Trophoblast cell (in vitro differentiated cells and primary cell): ENCODE results near the gene SRCIN1.

ENCODE experiments used
- DNase-seq, 2 donors: peaks; one replicate each; pipeline ENCODE4 v3.0.0-alpha.2; 2016
- H2AFZ ChIP-seq: 2 replicates; pipeline ENCODE4 v1.6.1; 2013; ENCODE audit warnings: low read length, moderate library complexity, mild to moderate bottlenecking; ENCODE audit not compliant: insufficient read depth, poor library complexity
- H2AK5ac ChIP-seq: 2 replicates; pipeline ENCODE4 v1.6.1; 2013; ENCODE audit warnings: mild to moderate bottlenecking, low read length
- H2BK120ac ChIP-seq: 2 replicates; pipeline ENCODE4 v1.6.1; 2013; ENCODE audit warnings: low read length, mild to moderate bottlenecking, moderate library complexity; ENCODE audit not compliant: insufficient read depth, poor library complexity
- H2BK12ac ChIP-seq: 2 replicates; pipeline ENCODE4 v1.6.1; 2013; ENCODE audit warnings: mild to moderate bottlenecking, low read length, moderate library complexity
- H2BK5ac ChIP-seq: 2 replicates; pipeline ENCODE4 v1.6.1; 2013; ENCODE audit warnings: low read length, low read depth, moderate library complexity, mild to moderate bottlenecking; ENCODE audit not compliant: poor library complexity
- H3K14ac ChIP-seq: 2 replicates; pipeline ENCODE4 v1.6.1; 2013; ENCODE audit warnings: mild to moderate bottlenecking, low read length
- H3K18ac ChIP-seq: 2 replicates; pipeline ENCODE4 v1.6.1; 2013; ENCODE audit warnings: mild to moderate bottlenecking, low read length
- H3K23ac ChIP-seq: 2 replicates; pipeline ENCODE4 v1.6.1; 2013; ENCODE audit warnings: low read length
- H3K27ac ChIP-seq: 2 replicates; pipeline ENCODE4 v1.5.1; 2013; ENCODE audit warnings: low read depth, mild to moderate bottlenecking, inconsistent platforms, low read length, moderate library complexity
- H3K27me3 ChIP-seq: 2 replicates; pipeline ENCODE4 v1.6.1; 2013; ENCODE audit warnings: inconsistent platforms, mild to moderate bottlenecking, low read length, moderate library complexity; ENCODE audit not compliant: insufficient read depth
- H3K36me3 ChIP-seq, 2 experiments: 1 replicate in 1 of 2; 2 replicates in 1 of 2; pipeline ENCODE4 v1.6.1; 2013; ENCODE audit warnings: low read length in 2 of 2, mild to moderate bottlenecking in 2 of 2, moderate library complexity in 1 of 2; ENCODE audit not compliant: insufficient read depth in 2 of 2, control insufficient read depth in 1 of 2
- H3K4ac ChIP-seq: 2 replicates; pipeline ENCODE4 v1.6.1; 2013; ENCODE audit warnings: low read depth, mild to moderate bottlenecking, low read length, moderate library complexity
- H3K4me1 ChIP-seq, 2 experiments: 1 replicate in 1 of 2; 2 replicates in 1 of 2; pipeline ENCODE4 v1.6.1; 2013; ENCODE audit warnings: low read length in 2 of 2, mild to moderate bottlenecking in 2 of 2, moderate library complexity in 1 of 2; ENCODE audit not compliant: insufficient read depth in 2 of 2, control insufficient read depth in 1 of 2
- H3K4me2 ChIP-seq: 2 replicates; pipeline ENCODE4 v1.6.1; 2013; ENCODE audit warnings: inconsistent platforms, mild to moderate bottlenecking, low read length, moderate library complexity
- H3K4me3 ChIP-seq: 2 replicates; pipeline ENCODE4 v1.5.1; 2013; ENCODE audit warnings: mild to moderate bottlenecking, low read depth, low read length, inconsistent platforms
- H3K79me1 ChIP-seq: one replicate; pipeline ENCODE4 v1.6.1; 2013; ENCODE audit warnings: low read length
- H3K79me2 ChIP-seq: 2 replicates; pipeline ENCODE4 v1.6.1; 2013; ENCODE audit warnings: low read length, mild to moderate bottlenecking; ENCODE audit not compliant: control insufficient read depth, insufficient read depth, poor library complexity
- H3K9ac ChIP-seq: 2 replicates; pipeline ENCODE4 v1.6.1; 2013; ENCODE audit warnings: mild to moderate bottlenecking, low read length
- H3K9me3 ChIP-seq: 2 replicates; pipeline ENCODE4 v1.6.1; 2013; ENCODE audit warnings: low read depth, mild to moderate bottlenecking, control low read depth, inconsistent platforms, low read length; ENCODE audit not compliant: insufficient read depth
- H4K12ac ChIP-seq: 2 replicates; pipeline ENCODE4 v1.6.1; 2013; ENCODE audit warnings: low read depth, mild to moderate bottlenecking, low read length, moderate library complexity
- H4K8ac ChIP-seq: 2 replicates; pipeline ENCODE4 v1.6.1; 2013; ENCODE audit warnings: low read depth, mild to moderate bottlenecking, low read length, moderate library complexity
- H4K91ac ChIP-seq: one replicate; pipeline ENCODE4 v1.6.1; 2013; ENCODE audit warnings: low read depth, mild to moderate bottlenecking, low read length, moderate library complexity
- WGBS: extraction: QIAGEN DNeasy Blood & Tissue Kit; methylation state at CpG from one replicate; pipeline ENCODE4 v1.1.7; 2013; ENCODE audit warnings: missing lambda C conversion rate; ENCODE audit not compliant: insufficient read length, insufficient coverage; ENCODE audit errors: extremely low coverage; 5-methylcytosine and 5-hydroxymethylcytosine counted together

The SRCIN1 gene

GRCh38 chr17:38562215-38562569, 43.6 kb downstream of the SRCIN1 start:
- Histone ChIP-seq H2BK120ac (no peak overlapping the region), H3K79me2 (no peaks in the 10 kb centered on the region), H2AK5ac (no peak overlapping the region), H3K79me1 (no peaks in the 10 kb centered on the region), H4K12ac (no peak overlapping the region), H4K91ac (no peak overlapping the region), H3K9ac (no peak overlapping the region), H3K4me3 (no peak overlapping the region), H3K4ac (no peak overlapping the region), H3K18ac (no peak overlapping the region), H3K4me1 (peaks cover 0 to 7% of the 10 kb centered on the region in 2 experiments), H2BK12ac (no peak overlapping the region), H3K23ac (no peak overlapping the region), H3K14ac (no peak overlapping the region), H2AFZ (no peak overlapping the region), H3K9me3 (peaks cover 17% of the 10 kb centered on the region), H3K36me3 (no peaks in the 10 kb centered on the region), H4K8ac (no peak overlapping the region), H3K27ac (no peak overlapping the region), H2BK5ac (no peak overlapping the region), H3K27me3 (peaks cover 74% of the 10 kb centered on the region), H3K4me2 (no peak overlapping the region)
- WGBS: no CpG with 5 or more reads among the region's 23 CpGs
- DNase-seq: no peak

- Histone ChIP-seq H3K14ac (no peak overlapping the region), H2AFZ (no peak overlapping the region), H3K18ac (no peak overlapping the region), H4K91ac (no peak overlapping the region), H3K79me2 (no peaks in the 10 kb centered on the region), H3K4me1 (peaks cover 0 to 7% of the 10 kb centered on the region in 2 experiments), H4K12ac (no peak overlapping the region), H3K4ac (no peak overlapping the region), H2BK5ac (no peak overlapping the region), H3K9ac (no peak overlapping the region), H4K8ac (no peak overlapping the region), H2BK12ac (no peak overlapping the region), H2AK5ac (no peak overlapping the region), H3K27me3 (peaks cover 70% of the 10 kb centered on the region), H3K36me3 (no peaks in the 10 kb centered on the region), H3K27ac (no peak overlapping the region), H2BK120ac (no peak overlapping the region), H3K23ac (no peak overlapping the region), H3K79me1 (no peaks in the 10 kb centered on the region), H3K4me2 (no peak overlapping the region), H3K9me3 (peaks cover 17% of the 10 kb centered on the region), H3K4me3 (no peak overlapping the region)
- DNase-seq: no peak
- WGBS: no CpG with 5 or more reads among the region's 105 CpGs
Measured at GRCh38 chr17:38561416-38562214, 44.1 kb downstream of the SRCIN1 start.

GRCh38 chr17:38560503-38561318, 45.0 kb downstream of the SRCIN1 start:
- peaks cover 13% of the 10 kb centered on the region for H3K9me3 ChIP-seq
- no peak overlapping the region for H2BK5ac ChIP-seq
- H2BK120ac ChIP-seq: no peak overlapping the region
- no peak overlapping the region for H4K8ac ChIP-seq
- H3K4me3 ChIP-seq: no peak overlapping the region
- H3K79me1 ChIP-seq: no peaks in the 10 kb centered on the region
- H3K4me2 ChIP-seq: no peak overlapping the region
- H2BK12ac ChIP-seq: no peak overlapping the region
- H3K23ac ChIP-seq: no peak overlapping the region
- H3K4me1 ChIP-seq: peaks cover 0 to 7% of the 10 kb centered on the region in 2 experiments
- H2AK5ac ChIP-seq: no peak overlapping the region
- H3K4ac ChIP-seq: no peak overlapping the region
- H3K18ac ChIP-seq: no peak overlapping the region
- no peak overlapping the region for H3K27ac ChIP-seq
- H3K14ac ChIP-seq: no peak overlapping the region
- DNase-seq: peak in 1 of 2 donors; percentile 26
- no peaks in the 10 kb centered on the region for H3K36me3 ChIP-seq
- no CpG with 5 or more reads among the region's 15 CpGs for WGBS
- H2AFZ ChIP-seq: no peak overlapping the region
- H3K27me3 ChIP-seq: peaks cover 61% of the 10 kb centered on the region
- H4K12ac ChIP-seq: no peak overlapping the region
- no peaks in the 10 kb centered on the region for H3K79me2 ChIP-seq
- H4K91ac ChIP-seq: no peak overlapping the region
- no peak overlapping the region for H3K9ac ChIP-seq

- no peak overlapping the region for H3K9ac ChIP-seq
- H3K79me1 ChIP-seq: no peaks in the 10 kb centered on the region
- no peak for DNase-seq
- no peak overlapping the region for H3K4me3 ChIP-seq
- H4K91ac ChIP-seq: no peak overlapping the region
- H3K4ac ChIP-seq: no peak overlapping the region
- H3K14ac ChIP-seq: no peak overlapping the region
- no peak overlapping the region for H2BK12ac ChIP-seq
- H3K9me3 ChIP-seq: peaks cover 11% of the 10 kb centered on the region
- H4K12ac ChIP-seq: no peak overlapping the region
- H4K8ac ChIP-seq: no peak overlapping the region
- no peak overlapping the region for H3K27ac ChIP-seq
- no peak overlapping the region for H2AK5ac ChIP-seq
- no peak overlapping the region for H3K23ac ChIP-seq
- no peak overlapping the region for H3K4me2 ChIP-seq
- no peak overlapping the region for H2BK120ac ChIP-seq
- H2BK5ac ChIP-seq: no peak overlapping the region
- H3K18ac ChIP-seq: no peak overlapping the region
- no peaks in the 10 kb centered on the region for H3K79me2 ChIP-seq
- no CpG with 5 or more reads among the region's 6 CpGs for WGBS
- peaks cover 56% of the 10 kb centered on the region for H3K27me3 ChIP-seq
- H2AFZ ChIP-seq: no peak overlapping the region
- H3K36me3 ChIP-seq: no peaks in the 10 kb centered on the region
- H3K4me1 ChIP-seq: peaks cover 0 to 7% of the 10 kb centered on the region in 2 experiments
Measured at GRCh38 chr17:38559880-38560230, 45.9 kb downstream of the SRCIN1 start.
